ENCODE data around the gene CENPT.
A peak's percentile ranks its signal among the peaks of the same experiment; 100 is the strongest.
"Not testable (repeated sequence)": the region's sequence is repeated elsewhere in the genome, so short reads cannot be mapped to it uniquely, and the experiment has no call there.

The CENPT gene

DNA sequence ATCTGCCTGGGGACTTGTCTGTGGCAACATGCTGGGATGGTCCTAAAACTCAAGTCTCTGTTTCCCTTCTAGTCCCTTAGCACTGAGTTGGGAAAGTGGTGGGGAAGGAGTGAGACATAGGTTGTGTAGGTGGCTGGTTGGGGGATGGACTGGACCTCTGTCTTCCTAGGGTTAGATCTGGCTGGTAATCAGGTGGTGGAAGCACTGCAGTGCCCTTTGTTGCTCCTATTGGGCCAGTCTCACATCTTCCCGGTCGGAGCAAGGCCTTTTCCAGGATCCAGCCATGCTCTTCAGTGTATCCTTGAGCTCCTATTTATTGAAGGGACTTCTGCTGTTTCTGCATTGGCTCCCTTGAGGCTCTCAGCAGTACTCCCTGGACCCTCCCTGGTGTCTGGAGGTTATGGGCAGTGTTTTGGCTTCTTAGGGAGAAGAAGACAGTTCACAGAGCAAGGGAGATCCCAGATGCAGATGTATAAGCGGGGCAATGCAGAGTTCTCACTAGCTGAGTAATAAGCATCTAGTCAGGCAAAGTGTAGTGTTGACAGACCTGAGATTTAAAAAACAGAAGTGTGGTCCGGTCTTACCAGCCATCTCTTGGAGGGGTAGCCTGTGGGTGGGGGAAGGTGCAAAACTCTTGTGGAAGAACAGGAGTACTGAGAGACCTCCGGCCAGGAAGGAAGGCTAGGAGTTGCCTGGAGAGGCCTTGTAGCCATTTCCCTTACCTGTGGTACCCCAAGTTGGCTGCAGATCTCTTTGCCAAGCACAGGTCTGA, 2.0 kb downstream of the CENPT start:
- DNase-seq, result peak; percentile 39

DNA sequence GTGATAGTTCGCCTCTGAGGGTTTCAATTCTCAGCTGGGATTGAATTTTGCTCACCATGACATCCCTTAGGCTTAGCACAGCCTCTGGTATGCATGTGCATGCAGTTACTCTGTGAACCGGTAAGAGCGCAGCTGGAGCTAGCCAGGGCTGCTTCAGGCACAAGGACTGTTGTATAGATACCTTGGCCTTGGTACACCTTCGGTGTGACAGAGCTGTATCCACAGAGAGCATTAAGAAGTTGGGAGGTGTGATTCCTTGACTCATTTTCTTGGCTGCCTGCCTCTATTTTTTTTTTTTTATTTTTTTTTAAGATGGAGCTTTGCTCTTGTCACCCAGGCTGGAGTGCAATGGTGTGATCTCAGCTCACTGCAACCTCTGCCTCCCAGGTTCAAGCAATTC, 3.0 kb downstream of the CENPT start:
- no peak for DNase-seq

DNA sequence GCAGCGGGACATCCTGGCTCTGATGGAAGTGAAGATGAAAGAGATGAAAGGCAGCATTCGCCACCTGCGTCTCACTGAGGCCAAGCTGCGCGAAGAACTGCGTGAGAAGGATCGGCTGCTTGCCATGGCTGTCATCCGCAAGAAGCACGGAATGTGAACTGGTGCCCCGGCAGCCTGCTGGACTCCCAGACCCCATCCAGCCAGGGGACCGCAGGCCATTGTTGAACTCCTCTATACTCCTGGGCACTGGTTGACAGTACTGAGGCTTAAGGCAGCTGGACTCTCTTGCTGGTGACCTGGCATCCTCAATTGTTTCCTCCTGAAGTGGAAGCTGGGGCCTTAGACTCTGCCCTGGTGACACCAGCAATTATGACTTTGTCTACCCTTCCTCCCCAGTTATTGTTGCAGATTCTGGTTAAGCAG, 4.1 kb downstream of the CENPT start:
- peak; percentile 74 for DNase-seq

DNA sequence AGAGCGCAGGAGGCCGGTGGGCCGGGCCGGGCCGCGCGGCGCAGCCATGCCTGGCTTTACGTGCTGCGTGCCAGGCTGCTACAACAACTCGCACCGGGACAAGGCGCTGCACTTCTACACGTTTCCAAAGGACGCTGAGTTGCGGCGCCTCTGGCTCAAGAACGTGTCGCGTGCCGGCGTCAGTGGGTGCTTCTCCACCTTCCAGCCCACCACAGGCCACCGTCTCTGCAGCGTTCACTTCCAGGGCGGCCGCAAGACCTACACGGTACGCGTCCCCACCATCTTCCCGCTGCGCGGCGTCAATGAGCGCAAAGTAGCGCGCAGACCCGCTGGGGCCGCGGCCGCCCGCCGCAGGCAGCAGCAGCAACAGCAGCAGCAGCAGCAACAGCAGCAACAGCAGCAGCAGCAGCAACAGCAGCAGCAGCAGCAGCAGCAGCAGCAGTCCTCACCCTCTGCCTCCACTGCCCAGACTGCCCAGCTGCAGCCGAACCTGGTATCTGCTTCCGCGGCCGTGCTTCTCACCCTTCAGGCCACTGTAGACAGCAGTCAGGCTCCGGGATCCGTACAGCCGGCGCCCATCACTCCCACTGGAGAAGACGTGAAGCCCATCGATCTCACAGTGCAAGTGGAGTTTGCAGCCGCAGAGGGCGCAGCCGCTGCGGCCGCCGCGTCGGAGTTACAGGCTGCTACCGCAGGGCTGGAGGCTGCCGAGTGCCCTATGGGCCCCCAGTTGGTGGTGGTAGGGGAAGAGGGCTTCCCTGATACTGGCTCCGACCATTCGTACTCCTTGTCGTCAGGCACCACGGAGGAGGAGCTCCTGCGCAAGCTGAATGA, 4.8 kb downstream of the CENPT start:
- DNase-seq, result peak; percentile 79

DNA sequence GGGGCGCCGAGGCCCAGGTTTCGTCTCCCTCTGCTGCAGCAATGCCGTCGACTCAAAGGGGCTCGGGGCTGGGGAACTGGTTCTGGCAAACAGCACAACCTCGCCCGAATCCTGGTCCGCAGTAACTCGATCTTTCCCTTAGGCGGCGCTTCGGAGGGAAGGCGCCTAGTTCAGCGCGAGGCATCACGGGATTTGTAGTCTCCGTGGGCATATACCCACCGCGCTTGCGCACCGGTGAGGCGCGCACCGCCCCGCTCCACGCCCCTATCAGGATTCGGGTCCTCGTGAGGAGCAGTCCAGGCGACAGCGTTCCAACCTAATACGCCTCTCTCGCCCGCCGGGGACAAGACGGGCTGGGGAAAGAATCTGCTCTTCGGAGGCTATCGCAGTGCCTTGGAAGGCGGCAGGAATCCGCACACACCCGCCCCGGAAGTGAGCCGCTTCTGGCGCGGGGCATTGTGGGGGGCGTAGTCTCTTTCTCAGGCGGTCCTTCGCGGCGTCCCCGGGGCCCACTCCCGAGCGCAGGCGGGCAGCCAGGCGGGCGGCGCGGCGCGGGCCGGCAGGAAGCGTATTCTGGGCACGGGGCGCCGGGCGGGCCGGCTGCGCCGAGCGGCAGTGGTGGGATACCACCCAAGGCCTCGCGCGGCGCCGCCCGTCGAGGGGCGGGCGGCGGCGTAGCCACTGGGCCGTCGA, 5.5 kb downstream of the CENPT start, which contains the start of gene THAP11:
Gene THAP11 (plus strand): TSS at position 505 of the 693 bp plus-strand sequence. CDS start 235 bp downstream, outside the sequence.
- peak; percentile 97 for DNase-seq

DNA sequence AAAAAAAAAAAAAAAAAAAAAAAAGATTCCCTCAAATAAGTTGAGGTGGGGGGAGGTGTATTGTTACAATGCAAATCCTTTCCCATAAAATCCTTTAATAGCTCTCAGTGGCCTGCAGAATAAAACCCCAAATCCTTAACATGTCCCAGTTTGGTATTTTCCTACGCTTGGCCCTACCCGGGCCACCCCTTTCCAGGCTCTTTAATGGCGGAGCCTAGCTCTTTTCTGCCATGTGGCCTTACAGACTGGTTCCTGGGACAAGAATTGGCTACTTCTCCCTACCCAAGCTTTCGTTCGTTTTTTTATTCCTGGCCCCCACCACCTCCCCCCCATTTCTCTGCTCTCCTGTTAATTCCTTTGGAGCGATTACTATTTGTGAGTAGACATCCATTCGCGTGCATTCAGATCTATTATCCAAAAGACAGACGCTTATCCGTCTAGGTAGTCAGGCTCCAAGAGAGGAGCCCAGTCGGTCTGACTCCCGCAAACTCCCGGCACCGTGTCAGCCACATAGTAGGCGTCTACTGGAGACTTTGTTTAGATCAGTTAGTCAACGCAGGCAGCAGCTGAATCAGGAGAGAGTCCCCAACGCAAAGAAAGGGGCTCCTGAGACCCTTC, 6.2 kb downstream of the CENPT start:
- peak; percentile 74 for DNase-seq

DNA sequence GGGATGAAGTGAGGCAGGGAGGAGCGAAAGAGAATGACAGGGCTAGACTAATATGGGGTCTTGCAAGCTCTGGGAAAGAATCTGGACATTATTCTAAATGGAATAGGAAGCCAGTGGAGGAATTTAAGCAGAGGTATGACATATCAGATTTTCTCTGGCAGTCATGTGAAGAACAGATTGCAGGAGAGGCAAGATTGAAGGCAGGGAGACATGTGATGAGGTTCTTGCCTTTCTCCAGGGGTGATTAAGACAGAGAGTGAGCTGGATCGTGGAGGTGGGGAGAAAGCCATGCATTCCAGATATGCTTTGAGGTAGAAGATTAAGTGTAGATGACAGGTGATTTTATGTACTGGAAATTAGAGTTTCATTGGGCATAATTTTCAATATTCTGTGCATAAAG, 9.7 kb downstream of the CENPT start:
- DNase-seq, result no peak

DNA sequence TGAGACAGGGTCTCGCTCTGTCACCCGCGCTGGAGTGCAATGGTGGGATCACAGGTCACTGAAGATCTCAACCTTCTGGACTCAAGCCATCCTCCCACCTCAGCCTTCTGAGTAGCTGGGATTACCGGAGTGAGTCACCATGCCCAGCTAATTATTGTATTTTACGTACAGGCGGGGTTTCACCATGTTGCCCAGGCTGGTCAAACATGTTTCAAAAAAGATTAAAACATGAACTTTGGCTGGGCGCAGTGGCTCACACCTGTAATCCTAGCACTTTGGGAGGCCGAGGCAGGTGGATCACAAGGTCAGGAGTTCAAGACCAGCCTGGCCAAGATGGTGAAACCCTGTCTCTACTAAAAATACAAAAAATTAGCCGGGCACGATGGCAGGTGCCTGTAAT, 10.3 kb downstream of the CENPT start:
- DNase-seq, result not testable (repeated sequence)

DNA sequence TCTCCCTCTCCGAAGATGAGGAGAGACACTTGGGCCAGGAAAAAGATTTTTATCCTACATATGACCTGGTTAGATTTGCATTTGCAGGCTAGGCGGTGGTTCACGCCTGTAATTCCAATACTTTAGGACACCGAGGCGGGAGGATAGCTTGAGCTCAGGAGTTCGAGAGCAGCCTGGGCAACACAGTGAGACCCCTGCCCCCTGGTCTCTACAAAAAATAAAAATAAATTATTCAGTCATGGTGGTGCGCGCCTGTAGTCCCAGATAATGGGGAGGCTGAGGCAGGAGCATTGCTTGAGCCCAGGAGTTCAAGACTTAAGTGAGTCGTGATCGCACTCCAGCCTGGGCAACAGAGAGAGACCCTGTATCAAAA, 13.3 kb downstream of the CENPT start:
- DNase-seq, result no peak

DNA sequence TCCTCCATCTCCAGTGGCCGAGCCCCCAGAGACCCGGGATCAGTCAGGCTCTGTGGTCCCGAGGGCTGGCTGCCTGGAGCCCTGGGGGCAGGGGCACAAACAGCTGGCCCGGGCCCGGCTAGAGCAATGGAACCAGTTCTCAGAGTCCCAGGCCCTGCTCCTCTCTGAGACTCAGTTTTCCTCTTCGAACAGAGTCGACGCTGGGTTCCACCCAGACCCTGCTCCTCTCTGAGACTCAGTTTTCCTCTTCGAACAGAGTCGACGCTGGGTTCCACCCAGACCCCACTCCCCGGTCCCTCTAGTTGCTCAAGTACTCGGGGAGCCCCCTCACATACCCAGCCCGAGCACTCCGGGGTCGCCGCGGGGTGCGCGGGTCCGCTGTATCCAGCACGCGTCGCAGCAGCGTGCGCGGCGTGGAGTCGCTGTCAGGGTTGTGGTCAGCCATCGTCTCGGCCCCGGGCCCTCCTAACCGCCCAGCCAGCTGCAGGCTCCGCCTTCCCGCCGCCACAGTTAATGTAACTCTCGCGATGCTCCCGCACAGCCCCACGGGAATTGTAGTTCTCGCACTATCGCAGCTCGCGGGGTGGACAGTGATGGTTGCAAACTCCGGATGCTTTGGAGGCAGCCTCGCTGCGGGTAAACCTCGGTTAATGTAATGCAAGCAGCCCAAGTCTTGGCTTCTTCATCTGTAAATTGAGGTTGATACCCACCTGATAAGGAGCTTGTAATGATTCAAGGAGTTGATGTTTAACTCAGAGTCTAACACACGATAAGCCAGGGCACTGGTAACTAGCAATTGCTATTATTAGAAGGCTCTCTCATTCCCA, 13.9 kb downstream of the CENPT start:
- peak; percentile 91 for DNase-seq

DNA sequence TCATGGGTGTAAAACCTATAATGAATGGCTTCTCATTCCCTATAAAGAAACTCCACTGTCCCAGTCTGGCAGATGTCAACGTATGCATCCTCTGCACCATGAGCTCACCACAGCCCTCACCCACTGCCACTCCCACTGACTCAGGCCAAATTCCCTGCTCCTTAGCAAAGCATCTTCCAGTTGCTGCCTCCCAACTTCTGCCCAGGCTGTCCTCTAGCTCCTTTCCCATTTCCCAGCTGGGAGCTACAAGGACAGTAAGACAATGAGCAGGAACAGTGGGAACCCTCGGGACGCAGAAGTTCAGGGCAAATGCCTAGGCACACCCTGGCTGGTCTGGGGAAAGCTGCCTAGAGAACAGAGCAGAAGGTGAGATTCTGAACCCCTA, 14.5 kb downstream of the CENPT start:
- peak; percentile 28 for DNase-seq

DNA sequence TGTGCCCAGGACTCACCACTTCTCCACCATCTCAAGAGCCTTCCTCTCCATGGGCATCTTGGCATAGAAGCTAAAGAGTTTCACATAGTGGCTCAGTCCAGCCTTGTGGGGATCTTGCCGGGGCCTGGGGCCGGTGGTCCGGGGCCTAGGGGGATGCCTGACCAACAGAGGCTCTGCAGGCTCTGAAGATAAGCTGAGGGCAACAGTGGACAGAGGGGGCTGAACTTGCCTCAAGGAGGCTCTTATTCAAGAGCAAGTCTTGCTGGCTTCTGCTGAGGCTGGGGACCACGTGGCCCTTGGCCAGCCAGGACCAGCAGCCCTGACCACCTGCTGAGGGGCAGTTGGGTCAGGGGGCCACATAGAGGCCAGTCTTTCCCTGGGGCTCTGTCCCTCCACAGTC, 18.8 kb downstream of the CENPT start:
- no peak for DNase-seq

DNA sequence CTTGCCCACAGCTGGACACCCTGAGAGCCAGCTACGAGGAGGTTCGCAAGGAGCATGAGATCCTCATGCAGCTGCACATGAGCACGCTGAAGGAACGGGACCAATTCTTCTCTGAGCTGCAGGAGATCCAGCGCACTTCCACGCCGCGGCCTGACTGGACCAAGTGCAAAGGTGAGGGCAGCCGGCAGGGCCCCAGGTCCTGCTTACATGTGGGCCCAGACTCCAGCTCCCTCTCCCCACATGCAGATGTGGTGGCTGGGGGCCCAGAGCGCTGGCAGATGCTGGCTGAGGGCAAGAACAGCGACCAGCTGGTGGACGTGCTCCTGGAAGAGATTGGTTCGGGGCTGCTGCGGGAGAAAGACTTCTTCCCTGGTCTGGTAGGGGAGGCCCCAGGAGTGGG, 21.6 kb downstream of the CENPT start:
- no peak for DNase-seq

DNA sequence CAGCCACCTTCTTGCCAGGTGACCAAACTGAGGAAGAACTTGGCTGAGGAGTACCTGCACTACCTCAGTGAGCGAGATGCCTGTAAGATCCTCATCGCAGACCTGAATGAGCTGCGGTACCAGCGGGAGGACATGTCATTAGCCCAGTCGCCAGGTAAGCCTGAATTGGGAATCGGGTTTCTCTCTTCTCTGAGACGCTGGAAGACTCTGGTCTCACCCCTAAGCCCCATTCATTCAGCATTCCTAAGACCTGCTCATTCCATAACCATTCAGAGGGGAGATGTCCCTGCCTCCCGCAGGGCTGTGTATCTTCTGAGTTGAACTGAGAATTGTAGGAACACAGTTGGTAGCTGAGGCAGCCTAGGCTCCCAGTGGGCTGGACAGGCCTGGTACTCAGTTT, 22.4 kb downstream of the CENPT start:
- DNase-seq, result no peak

DNA sequence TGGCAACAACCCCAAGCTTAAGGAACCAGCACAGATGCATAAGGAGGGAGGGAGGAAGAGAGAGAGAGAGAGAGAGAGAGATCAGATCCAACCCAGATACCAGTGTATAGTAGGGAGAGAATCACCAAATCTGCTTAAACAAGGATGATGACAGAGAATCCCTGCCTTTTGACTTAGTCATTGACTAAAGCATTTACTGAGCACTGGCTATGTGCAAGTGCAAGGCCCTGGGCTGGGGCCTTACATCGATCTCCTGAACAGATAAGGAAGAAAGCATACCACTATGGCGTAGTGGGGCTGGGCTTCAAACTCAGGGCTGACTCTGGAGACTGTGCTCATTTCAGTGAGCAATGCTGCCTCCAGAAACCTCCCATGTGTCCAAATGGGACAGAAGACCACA, 25.0 kb downstream of the CENPT start:
- DNase-seq, result no peak

DNA sequence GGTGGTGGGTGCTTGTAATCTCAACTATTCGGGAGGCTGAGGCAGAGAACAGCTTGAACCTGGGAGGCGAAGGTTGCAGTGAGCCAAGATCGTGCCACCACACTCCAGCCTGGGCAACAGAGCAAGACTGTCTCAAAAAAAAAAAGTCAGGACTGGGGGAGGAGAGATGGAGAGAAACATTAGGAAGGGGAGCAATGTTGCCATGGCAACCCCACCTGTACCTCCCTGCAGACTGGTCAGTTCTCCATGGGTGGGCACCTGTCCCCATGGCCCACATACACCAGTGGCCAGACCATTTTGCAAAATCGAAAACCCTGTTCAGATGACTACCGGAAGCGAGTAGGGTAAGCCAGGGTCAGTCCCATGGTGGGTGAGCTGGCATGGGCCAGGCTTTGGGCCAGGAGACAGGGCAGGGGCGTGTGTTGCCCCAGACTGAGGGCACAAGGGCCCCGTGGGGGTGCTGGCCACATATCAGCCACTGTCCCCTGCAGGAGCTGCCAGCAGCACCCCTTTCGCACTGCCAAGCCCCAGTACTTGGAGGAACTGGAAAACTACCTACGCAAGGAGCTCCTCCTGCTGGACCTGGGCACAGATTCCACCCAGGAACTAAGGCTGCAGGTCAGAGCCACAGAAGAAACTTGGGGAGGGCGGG, 26.8 kb downstream of the CENPT start:
- no peak for DNase-seq

DNA sequence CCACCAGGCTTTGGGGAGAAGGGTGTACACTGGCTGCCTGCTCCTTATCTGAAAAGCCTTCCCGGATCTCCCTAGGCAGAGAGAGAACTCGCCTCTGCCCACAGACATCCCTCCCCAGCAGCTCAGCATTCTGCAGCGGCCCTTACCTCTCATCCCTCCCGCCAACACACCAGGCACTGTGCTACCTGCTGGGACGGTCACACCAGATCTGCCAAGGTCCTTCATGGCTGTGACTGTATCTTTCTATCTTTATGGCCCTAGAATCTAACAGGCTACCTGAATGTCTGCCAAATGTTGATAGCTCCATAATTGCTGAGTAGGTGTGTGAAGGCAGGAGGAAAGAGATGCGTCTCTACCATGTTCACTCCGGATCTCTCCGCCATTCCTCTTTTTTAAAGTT, 32.9 kb downstream of the CENPT start:
- DNase-seq, result no peak

DNA sequence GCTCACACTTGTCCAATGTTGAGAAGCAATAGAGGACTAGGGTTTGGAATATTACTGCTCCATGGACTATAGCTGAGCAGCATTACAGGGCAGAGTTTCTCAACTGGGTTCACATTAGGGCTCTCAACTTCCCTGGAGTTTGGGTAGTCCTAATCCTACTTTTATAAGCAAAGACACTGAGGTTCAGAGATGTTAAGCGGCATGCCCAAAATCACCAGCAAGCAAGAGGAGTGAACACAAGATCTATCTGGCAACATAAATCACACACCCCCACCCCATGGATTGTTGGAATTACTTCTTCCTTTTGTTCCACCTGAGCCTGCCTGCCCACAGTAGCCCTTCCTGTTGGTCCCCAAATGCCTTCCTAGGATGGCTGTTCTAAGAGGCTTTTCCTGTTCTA, 35.6 kb downstream of the CENPT start:
- DNase-seq, result no peak

DNA sequence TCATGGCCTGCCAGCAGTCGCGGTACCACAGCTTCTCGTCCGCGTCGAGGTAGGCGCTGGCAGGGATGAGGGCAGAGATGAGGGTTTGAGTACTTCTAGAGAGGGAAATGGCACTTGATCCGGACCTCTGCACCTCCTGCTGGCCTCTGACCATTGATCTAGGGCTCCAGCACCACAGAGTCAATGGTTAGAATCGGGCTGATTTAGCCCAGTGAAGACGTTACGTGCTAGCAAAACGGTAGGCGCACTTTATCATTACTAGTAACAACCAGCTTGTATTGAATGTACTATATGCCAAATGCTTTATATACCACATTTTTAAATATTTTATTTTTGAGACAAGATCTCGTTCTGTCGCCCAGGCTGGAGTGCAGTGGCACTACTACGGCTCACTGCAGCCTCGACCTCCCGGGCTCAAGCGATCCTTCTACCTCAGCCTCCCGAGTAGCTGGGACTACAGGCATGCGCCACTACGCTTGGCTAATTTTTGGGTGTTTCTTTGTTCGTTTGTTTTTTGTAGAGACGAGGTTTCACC, 40.3 kb downstream of the CENPT start:
- DNase-seq, result no peak

DNA sequence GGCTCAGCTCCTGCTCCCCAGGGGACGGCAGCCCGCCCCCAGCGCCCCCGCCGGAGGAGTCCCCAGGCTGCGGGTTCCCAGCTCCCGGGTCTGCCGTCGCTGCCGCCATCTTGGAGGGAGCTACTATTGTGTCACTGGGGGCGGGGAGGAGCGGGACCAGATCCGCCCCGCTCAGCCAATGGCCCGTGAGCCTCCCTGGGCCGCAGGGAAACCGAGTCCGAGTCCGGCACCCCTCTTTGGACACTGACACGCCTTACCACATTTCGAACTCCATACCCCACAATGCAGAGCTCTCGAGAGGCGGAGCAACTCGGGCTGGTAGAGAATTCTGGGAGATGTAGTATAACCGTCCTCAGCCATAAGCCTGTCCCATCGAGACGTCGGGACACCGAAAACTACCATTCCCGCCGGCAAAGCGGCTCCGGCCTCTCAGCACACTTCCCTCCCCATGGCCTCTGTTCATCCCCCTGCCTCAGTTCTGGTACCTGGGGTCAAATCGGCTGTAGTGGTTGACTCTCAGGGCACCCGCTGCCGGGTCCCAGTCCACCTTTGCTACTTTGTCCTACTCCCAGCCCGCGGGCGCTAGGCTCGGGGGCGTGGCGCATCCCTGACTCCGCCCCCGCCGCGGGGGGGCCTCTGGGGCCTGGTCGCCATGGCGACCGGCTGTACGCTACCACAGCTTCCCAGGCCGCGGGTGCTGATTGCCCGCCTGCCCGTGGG, 40.9 kb downstream of the CENPT start, which contains the start of the genes RANBP10 and TSNAXIP1:
Gene RANBP10 (minus strand): TSS at position 133 of the 720 bp plus-strand sequence. CDS start 24 bp downstream, at position 109.
Gene TSNAXIP1 (plus strand): TSS at position 462 of the 720 bp plus-strand sequence. CDS start 261 bp downstream, outside the sequence.
- DNase-seq, result peak; percentile 98
